Panc1 (cell line): ENCODE data around the gene MACROD1.

Experiments used
- CTCF ChIP-seq: fragments of 450-650 bp; IDR thresholded peaks from 2 replicates; pipeline ENCODE4 v1.5.1; 2017; ENCODE audit warnings: mild to moderate bottlenecking
- POLR2AphosphoS5 ChIP-seq: IDR thresholded peaks from 2 replicates; pipeline ENCODE4 v1.6.1; 2012; ENCODE audit warnings: mild to moderate bottlenecking, low read depth, low read length, moderate library complexity
- REST ChIP-seq, 2 experiments: IDR thresholded peaks; 2 replicates each; pipeline ENCODE4 v1.6.1; 2011 to 2012; ENCODE audit warnings: low read depth in 2 of 2, control low read depth in 1 of 2, low read length in 1 of 2, mild to moderate bottlenecking in 1 of 2, moderate library complexity in 1 of 2; ENCODE audit not compliant: insufficient read depth in 1 of 2
- SIN3A ChIP-seq: IDR thresholded peaks from 2 replicates; pipeline ENCODE4 v1.6.1; 2012; ENCODE audit warnings: low read depth, mild to moderate bottlenecking, low read length, moderate library complexity, borderline replicate concordance; ENCODE audit not compliant: insufficient read depth

DNA sequence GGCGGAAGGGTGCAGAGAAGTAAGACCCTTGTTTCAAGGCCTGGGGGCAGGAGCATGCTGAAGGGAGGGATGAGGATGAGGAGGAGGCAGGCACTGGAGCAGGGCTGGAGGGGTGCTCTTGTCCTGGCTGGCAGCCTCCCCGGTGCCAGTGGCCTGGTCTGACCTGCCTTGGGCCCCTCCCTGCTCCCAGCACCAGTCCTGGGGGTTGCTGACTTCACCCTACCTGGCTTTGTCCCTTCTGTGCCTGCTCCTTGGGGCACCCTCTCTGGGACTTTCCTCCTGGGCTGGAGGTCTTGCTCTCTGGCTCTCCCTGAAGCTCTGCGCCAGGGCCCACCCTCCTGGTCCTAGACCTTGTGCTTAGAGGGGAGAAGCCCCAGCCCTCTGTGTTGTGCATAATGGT, 134.9 kb downstream of the MACROD1 start:
- TF ChIP-seq CTCF (no peak), POLR2AphosphoS5 (no peak), REST (IDR thresholded peaks at IDR 0.05; ENCODE audit: insufficient read depth in 1 of 2, low read depth in 2 of 2, low read length in 1 of 2) (no peak), SIN3A (no peak)
